ENCODE results near the gene L3MBTL2.
"Not testable (repeated sequence)": the region's sequence is repeated elsewhere in the genome, so short reads cannot be mapped to it uniquely, and the experiment has no call there.

L3MBTL2 gene

GRCh38 chr22:41204992-41205900, at the start of gene L3MBTL2:
Gene L3MBTL2, plus strand, starts transcription at chr22:41205312. Its CDS starts 51 bp downstream, at chr22:41205363.
- peak; percentile 96 for DNase-seq (ENCODE audit: low spot score)

DNA sequence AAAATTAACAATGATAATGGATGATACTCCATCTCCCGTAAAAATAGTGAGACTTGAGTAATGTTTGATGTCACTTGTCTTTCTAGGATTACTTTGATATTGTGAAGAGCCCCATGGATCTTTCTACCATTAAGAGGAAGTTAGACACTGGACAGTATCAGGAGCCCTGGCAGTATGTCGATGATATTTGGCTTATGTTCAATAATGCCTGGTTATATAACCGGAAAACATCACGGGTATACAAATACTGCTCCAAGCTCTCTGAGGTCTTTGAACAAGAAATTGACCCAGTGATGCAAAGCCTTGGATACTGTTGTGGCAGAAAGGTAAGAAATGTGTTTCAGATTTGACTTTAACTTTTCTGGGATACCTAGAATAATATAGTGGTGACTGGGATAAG, 48.0 kb upstream of the L3MBTL2 start:
- no peak for DNase-seq (ENCODE audit: low spot score)

- DNase-seq (ENCODE audit: low spot score), result no peak
Measured at GRCh38 chr22:41169157-41169556, 36.0 kb upstream of the L3MBTL2 start.

DNA sequence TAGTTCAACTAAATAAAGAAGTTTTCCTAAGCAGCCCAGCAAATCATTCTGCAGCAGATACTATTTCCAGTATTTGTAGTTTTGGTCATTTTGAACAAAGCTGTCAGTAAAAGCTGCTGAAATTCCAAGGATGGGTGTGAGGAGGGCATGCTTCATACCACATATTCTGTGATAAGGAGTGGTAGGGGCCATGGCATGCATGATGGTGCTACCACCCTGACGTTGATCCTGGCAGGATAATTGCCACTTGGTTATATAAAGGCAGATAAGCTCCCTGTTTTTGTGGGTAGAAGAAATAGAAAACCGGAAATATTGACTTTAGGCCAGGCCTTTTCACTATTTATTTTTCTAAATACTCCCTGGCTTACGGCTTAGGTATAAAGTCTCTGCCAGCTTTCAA, 33.1 kb upstream of the L3MBTL2 start:
- DNase-seq (ENCODE audit: low spot score), result no peak

- no peak for DNase-seq (ENCODE audit: low spot score)
Measured at GRCh38 chr22:41175546-41175945, 29.6 kb upstream of the L3MBTL2 start.

- DNase-seq (ENCODE audit: low spot score), result no peak
Measured at GRCh38 chr22:41177040-41177621, 28.0 kb upstream of the L3MBTL2 start.

DNA sequence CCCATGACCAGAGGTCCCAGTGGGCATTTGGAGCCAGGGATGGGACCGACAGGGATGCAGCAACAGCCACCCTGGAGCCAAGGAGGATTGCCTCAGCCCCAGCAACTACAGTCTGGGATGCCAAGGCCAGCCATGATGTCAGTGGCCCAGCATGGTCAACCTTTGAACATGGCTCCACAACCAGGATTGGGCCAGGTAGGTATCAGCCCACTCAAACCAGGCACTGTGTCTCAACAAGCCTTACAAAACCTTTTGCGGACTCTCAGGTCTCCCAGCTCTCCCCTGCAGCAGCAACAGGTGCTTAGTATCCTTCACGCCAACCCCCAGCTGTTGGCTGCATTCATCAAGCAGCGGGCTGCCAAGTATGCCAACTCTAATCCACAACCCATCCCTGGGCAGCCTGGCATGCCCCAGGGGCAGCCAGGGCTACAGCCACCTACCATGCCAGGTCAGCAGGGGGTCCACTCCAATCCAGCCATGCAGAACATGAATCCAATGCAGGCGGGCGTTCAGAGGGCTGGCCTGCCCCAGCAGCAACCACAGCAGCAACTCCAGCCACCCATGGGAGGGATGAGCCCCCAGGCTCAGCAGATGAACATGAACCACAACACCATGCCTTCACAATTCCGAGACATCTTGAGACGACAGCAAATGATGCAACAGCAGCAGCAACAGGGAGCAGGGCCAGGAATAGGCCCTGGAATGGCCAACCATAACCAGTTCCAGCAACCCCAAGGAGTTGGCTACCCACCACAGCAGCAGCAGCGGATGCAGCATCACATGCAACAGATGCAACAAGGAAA, 27.3 kb upstream of the L3MBTL2 start:
- no peak for DNase-seq (ENCODE audit: low spot score)

DNA sequence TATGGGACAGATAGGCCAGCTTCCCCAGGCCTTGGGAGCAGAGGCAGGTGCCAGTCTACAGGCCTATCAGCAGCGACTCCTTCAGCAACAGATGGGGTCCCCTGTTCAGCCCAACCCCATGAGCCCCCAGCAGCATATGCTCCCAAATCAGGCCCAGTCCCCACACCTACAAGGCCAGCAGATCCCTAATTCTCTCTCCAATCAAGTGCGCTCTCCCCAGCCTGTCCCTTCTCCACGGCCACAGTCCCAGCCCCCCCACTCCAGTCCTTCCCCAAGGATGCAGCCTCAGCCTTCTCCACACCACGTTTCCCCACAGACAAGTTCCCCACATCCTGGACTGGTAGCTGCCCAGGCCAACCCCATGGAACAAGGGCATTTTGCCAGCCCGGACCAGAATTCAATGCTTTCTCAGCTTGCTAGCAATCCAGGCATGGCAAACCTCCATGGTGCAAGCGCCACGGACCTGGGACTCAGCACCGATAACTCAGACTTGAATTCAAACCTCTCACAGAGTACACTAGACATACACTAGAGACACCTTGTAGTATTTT, 26.6 kb upstream of the L3MBTL2 start:
- no peak for DNase-seq (ENCODE audit: low spot score)

GRCh38 chr22:41180362-41180761, 24.8 kb upstream of the L3MBTL2 start:
- DNase-seq (ENCODE audit: low spot score), result not testable (repeated sequence)

DNA sequence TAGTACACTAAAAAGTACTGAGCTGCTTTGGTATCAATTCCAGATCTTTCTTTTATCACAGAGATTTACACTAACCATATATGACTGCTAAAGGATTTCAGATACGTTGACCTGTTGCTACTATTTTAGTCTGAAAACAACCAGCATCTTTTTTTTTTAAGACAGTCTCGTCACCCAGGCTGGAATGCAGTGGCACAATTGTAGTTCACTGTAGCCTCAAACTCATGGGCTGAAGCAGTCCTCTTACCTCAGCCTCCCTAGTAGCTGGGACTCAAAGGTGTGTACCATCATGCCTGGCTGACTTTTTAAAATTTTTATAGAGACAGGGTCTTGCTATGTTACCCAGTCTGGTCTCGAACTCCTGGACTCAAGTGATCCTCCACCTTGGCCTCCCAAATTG, 24.2 kb upstream of the L3MBTL2 start:
- DNase-seq (ENCODE audit: low spot score), result no peak

DNA sequence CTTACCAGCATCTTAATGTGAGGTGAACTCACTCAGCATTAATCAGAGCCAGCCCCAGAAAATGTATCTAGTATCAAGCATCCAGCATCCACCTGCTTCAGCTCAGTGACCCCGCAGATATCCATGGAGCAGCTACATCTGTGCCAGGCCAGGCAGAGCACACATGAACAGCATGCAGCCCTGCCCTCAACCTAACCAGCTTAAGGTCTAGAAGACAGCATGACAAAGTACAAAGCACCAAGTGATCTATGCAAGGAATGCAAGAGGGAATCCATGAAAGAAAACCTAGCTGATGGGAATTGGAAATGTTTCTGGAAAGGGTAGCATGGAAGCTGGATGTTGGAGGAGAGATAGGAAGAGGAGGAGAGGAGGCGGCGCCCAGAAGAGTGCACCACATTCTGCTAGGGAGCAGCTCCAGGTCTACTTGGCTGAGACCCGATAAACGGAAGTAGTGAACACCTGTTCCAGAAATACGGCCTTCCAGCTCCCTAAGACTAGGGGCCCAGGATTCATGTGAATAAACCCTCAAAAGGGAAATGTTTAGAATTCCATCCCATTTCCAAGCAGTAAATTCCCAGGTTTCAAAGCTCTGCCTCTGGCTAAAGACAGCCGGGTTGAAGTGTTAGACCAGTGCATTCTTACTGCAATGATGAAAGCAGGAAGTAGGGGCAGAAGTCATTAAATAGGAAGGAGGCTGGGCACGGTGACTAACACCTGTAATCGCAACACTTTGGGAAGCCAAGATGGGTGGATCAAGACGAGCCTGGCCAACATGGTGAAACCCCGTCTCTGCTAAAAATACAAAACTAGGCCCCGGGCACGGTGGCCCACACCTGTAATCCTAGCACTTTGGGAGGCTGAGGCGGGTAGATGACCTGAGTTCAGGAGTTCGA, 23.5 kb upstream of the L3MBTL2 start:
- peak; percentile 73 for DNase-seq (ENCODE audit: low spot score)

DNA sequence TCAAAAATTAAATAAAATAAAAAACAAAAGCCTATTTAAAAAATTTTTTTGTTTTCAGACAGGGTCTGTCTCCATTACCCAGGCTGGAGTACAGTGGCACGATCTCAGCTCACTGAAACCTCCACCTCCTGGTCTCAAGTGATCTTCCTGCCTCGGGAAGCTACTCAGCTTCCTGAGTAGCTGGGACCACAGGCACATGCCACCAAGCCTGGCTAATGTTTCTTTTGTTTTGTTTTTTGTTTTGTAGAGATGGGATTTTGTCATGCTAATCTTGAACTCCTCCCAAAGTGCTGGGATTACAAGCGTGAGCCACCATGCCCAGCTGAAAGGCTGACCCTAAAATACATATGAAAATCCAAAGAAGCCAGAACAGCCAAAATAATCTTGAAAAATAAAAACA, 20.4 kb upstream of the L3MBTL2 start:
- no peak for DNase-seq (ENCODE audit: low spot score)

GRCh38 chr22:41191467-41191866, 13.6 kb upstream of the L3MBTL2 start:
- DNase-seq (ENCODE audit: low spot score), result no peak

DNA sequence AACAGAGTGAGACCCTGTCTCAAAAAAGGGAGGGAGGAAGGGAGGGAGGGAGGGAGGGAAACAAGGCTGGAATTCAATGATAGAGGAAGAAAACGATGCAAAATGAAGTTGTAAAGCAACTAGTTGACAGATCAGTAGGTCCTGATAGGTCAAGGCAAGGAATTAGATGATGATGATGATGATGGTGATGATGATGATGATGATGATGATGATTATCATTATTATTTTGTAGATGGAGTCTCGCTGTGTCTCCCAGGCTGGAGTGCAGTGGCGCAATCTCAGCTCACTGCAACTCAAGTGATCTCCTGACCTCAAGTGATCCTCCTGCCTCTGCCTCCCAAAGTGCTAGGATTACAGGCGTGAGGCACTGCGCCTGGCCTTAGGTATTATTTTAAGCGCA, 11.3 kb upstream of the L3MBTL2 start:
- DNase-seq (ENCODE audit: low spot score), result no peak

GRCh38 chr22:41197038-41197972, 7.8 kb upstream of the L3MBTL2 start:
- peak; percentile 84 for DNase-seq (ENCODE audit: low spot score)

DNA sequence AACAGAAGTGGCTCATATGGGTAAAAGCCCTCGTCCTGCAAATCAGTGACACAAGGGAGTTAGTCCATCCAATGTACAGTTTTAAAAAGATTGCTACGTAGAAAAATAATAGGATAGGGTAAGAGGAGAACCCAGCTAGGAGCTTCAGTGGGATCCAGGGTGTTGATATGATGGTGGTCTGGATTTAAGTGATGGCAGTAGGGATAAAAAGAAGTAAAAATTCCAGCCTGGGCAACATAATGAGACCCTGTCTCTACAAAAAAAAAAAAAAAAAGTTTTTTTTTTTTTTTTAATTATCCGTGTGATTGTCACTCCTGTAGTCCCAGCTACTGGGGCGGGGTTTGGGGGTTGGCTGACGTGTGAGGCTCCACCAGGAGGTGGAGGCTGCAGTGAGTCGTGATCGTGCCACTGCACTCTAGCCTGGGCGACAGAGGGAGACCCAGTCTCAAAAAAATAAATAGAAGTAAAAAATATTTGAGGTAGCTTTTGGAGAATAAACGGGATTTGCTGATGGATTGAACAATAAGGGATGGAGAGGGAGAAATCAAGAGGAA, 7.0 kb upstream of the L3MBTL2 start:
- peak; percentile 28 for DNase-seq (ENCODE audit: low spot score)

- no peak for DNase-seq (ENCODE audit: low spot score)
Measured at GRCh38 chr22:41201141-41201540, 4.0 kb upstream of the L3MBTL2 start.

GRCh38 chr22:41203118-41203517, 2.0 kb upstream of the L3MBTL2 start:
- DNase-seq (ENCODE audit: low spot score), result no peak

GRCh38 chr22:41204066-41204465, 1.0 kb upstream of the L3MBTL2 start:
- DNase-seq (ENCODE audit: low spot score), result no peak

GRCh38 chr22:41206719-41207118, 1.6 kb downstream of the L3MBTL2 start:
- DNase-seq (ENCODE audit: low spot score), result no peak

Data from LoVo (cell line).